Fibroblast of lung (primary cell): Measurements from ENCODE around the gene MACROD2. TPM values are rescaled to one million over a fixed set of nuclear protein-coding genes. Genes with fewer than 3 reads are reported as not detected.

Experiments used
- DNase-seq, 2 donors: peaks; one replicate each; pipeline versions ENCODE4 v3.0.0 to v3.0.0-alpha.2; 2010; ENCODE audit warnings: low read depth in 2 of 2
- H2AFZ ChIP-seq: 2 replicates; pipeline ENCODE4 v1.5.1; 2012; ENCODE audit warnings: low read length, control low read depth, inconsistent platforms
- H3K27ac ChIP-seq: 2 replicates; pipeline ENCODE4 v1.5.1; 2011; ENCODE audit warnings: low read length, control low read depth; ENCODE audit not compliant: insufficient read depth
- H3K27me3 ChIP-seq: 2 replicates; pipeline ENCODE4 v1.5.1; 2011; ENCODE audit warnings: mild to moderate bottlenecking, low read length; ENCODE audit not compliant: control insufficient read depth, insufficient read depth
- H3K36me3 ChIP-seq: 2 replicates; pipeline ENCODE4 v1.5.1; 2011; ENCODE audit warnings: low read length; ENCODE audit not compliant: control insufficient read depth, insufficient read depth
- H3K4me1 ChIP-seq: 2 replicates; pipeline ENCODE4 v1.5.1; 2011; ENCODE audit warnings: low read length; ENCODE audit not compliant: control insufficient read depth, insufficient read depth; ENCODE audit errors: extremely low read depth
- H3K4me2 ChIP-seq: 2 replicates; pipeline ENCODE4 v1.5.1; 2011; ENCODE audit warnings: low read length, control low read depth; ENCODE audit not compliant: insufficient read depth; ENCODE audit errors: extremely low read depth
- H3K4me3 ChIP-seq, 4 experiments: fragments of 200-600 bp in 1 of 4; sonication (generic) in 1 of 4; replicated peaks in 1 of 4; 2 replicates each; pipeline ENCODE4 v1.5.1; 2011 to 2016; ENCODE audit warnings: low read length in 4 of 4, low read depth in 3 of 4, mild to moderate bottlenecking in 3 of 4, control low read depth in 2 of 4, inconsistent platforms in 1 of 4, mixed read lengths in 1 of 4; ENCODE audit not compliant: insufficient read depth in 1 of 4; ENCODE audit errors: control extremely low read depth in 1 of 4
- H3K79me2 ChIP-seq: 2 replicates; pipeline ENCODE4 v1.5.1; 2012; ENCODE audit warnings: mild to moderate bottlenecking, low read length, inconsistent platforms; ENCODE audit not compliant: control insufficient read depth, insufficient read depth
- H3K9ac ChIP-seq: 2 replicates; pipeline ENCODE4 v1.5.1; 2011; ENCODE audit warnings: mild to moderate bottlenecking, low read length, control low read depth; ENCODE audit not compliant: insufficient read depth
- H3K9me3 ChIP-seq: 2 replicates; pipeline ENCODE4 v1.5.1; 2012; ENCODE audit warnings: low read depth, low read length; ENCODE audit not compliant: control insufficient read depth, insufficient read depth
- H4K20me1 ChIP-seq: 2 replicates; pipeline ENCODE4 v1.5.1; 2011; ENCODE audit warnings: low read length; ENCODE audit not compliant: control insufficient read depth, insufficient read depth; ENCODE audit errors: extremely low read depth
- CTCF ChIP-seq, 2 donors: IDR thresholded peaks in 1 of 2; conservative IDR thresholded peaks in 1 of 2; 1 replicate in 1 of 2; 2 replicates in 1 of 2; pipeline ENCODE4 v1.5.1; 2011 to 2012; ENCODE audit warnings: low read length in 2 of 2, control low read depth in 1 of 2, inconsistent platforms in 1 of 2, low read depth in 1 of 2, mild to moderate bottlenecking in 1 of 2
- EZH2 ChIP-seq: IDR thresholded peaks from 2 replicates; pipeline ENCODE4 v1.5.1; 2012; ENCODE audit warnings: low read length, control low read depth, mild to moderate bottlenecking; ENCODE audit errors: missing control alignments
- polyA plus RNA-seq, 2 donors: library from polyadenylated mRNA; depleted of rRNA in 1 of 2; stranded (reverse) in 1 of 2; unstranded in 1 of 2; fragments of >200 nt; gene quantifications; 2 replicates each; pipeline ENCODE4 v1.2.1, GENCODE V29; 2011 to 2012; ENCODE audit warnings: missing spikeins in 1 of 2
- total RNA-seq: library from RNA; depleted of rRNA; stranded (reverse); fragments of >200 nt; gene quantifications from 2 replicates; pipeline ENCODE4 v1.2.1, GENCODE V29; 2014

MACROD2 gene
- total and polyA plus RNA-seq, 2 donors (not counting 1 experiment from before 2014, with no cell fraction given) = 0.54 to 1.7 TPM

- Histone ChIP-seq H3K27me3 (no peaks in the 10 kb centered on the region), H3K36me3 (no peaks in the 10 kb centered on the region), H3K9me3 (no peaks in the 10 kb centered on the region), H3K4me3 (no peak overlapping the region), H2AFZ (no peak overlapping the region), H3K4me1 (no peaks in the 10 kb centered on the region), H3K4me2 (no peak overlapping the region), H3K79me2 (no peaks in the 10 kb centered on the region), H3K27ac (no peak overlapping the region), H3K9ac (no peak overlapping the region), H4K20me1 (no peaks in the 10 kb centered on the region)
- no peak for DNase-seq
- TF ChIP-seq CTCF (conservative IDR thresholded peaks at IDR 0.05 in 1 of 2, IDR thresholded peaks at IDR 0.05 in 1 of 2; ENCODE audit: low read depth in 1 of 2, low read length in 2 of 2) (no peak), EZH2 (no peak)
Measured at GRCh38 chr20:15292405-15292804, 1297.1 kb downstream of the MACROD2 start.

- TF ChIP-seq CTCF (conservative IDR thresholded peaks at IDR 0.05 in 1 of 2, IDR thresholded peaks at IDR 0.05 in 1 of 2; ENCODE audit: low read depth in 1 of 2, low read length in 2 of 2) = no peak
- no peak for TF ChIP-seq EZH2
- Histone ChIP-seq H2AFZ (no peak overlapping the region), H3K9me3 (no peaks in the 10 kb centered on the region), H3K4me2 (no peak overlapping the region), H3K9ac (no peak overlapping the region), H3K79me2 (no peaks in the 10 kb centered on the region), H4K20me1 (no peaks in the 10 kb centered on the region), H3K36me3 (no peaks in the 10 kb centered on the region), H3K27me3 (no peaks in the 10 kb centered on the region), H3K4me3 (no peak overlapping the region), H3K4me1 (no peaks in the 10 kb centered on the region), H3K27ac (no peak overlapping the region)
- no peak for DNase-seq
Measured at GRCh38 chr20:15296422-15296821, 1301.1 kb downstream of the MACROD2 start.

GRCh38 chr20:15297059-15297875 is 1302.0 kb downstream of the MACROD2 start:
- no peaks in the 10 kb centered on the region for H3K27me3 ChIP-seq
- no peaks in the 10 kb centered on the region for H3K36me3 ChIP-seq
- no peaks in the 10 kb centered on the region for H4K20me1 ChIP-seq
- H3K79me2 ChIP-seq = no peaks in the 10 kb centered on the region
- no peak overlapping the region for H3K27ac ChIP-seq
- H2AFZ ChIP-seq = no peak overlapping the region
- no peaks in the 10 kb centered on the region for H3K9me3 ChIP-seq
- no peak overlapping the region for H3K9ac ChIP-seq
- no peaks in the 10 kb centered on the region for H3K4me1 ChIP-seq
- H3K4me2 ChIP-seq = no peak overlapping the region
- TF ChIP-seq CTCF (conservative IDR thresholded peaks at IDR 0.05 in 1 of 2, IDR thresholded peaks at IDR 0.05 in 1 of 2; ENCODE audit: low read depth in 1 of 2, low read length in 2 of 2) (no peak), EZH2 (no peak)
- no peak for DNase-seq
- H3K4me3 ChIP-seq = no peak overlapping the region
